ENCODE measurements around the gene EEF1G.

GRCh38 chr11:62610403-62610802 is 36.7 kb upstream of the EEF1G start:
- TF ChIP-seq CTCF (IDR thresholded peaks at IDR 0.05; ENCODE audit: low read depth, low read length, poor library complexity, severe bottlenecking) (no peak), EZH2phosphoT487 (IDR thresholded peaks at IDR 0.05; ENCODE audit: borderline replicate concordance, low read length) (no peak)
